GM08714 (cell line): Measurements from ENCODE around the gene HIPK2.

Experiments used
- H3K4me3 ChIP-seq: fragments of 200-500 bp; sonication (Bioruptor generic); 2 replicates; pipeline ENCODE4 v1.5.1; 2014; ENCODE audit warnings: mild to moderate bottlenecking, low read length, inconsistent platforms
- ZNF274 ChIP-seq: IDR thresholded peaks from 2 replicates; pipeline ENCODE4 v1.6.1; 2012; ENCODE audit warnings: mild to moderate bottlenecking, low read depth, low read length

Gene HIPK2

GRCh38 chr7:139523199-139523941 lies 254.4 kb downstream of the HIPK2 start, which contains the start of gene CLEC2L:
CLEC2L (plus strand) TSS chr7:139523685; CDS start chr7:139523928, 243 bp downstream.
- no peak for TF ChIP-seq ZNF274
- H3K4me3 ChIP-seq = no peak within 1 kb of the TSS

DNA sequence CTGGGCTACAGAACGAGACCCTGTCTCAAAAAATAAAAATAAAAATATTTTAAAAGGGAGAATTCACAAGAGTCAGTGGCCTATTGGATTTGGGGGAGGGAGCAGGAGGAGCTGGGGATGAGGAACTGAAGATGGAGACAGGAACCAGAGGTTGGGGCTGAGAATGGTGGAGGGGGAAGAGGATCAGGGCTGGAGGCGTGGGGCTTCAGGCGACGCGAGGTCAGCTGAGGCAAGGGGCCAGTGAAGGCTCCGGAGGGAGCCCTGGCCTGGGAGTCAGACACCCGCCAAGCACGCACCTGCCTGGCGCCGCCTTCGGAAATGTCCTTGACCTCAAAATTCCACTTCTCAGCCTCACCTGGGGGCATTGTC lies 255.0 kb downstream of the HIPK2 start:
- no peak for TF ChIP-seq ZNF274
- H3K4me3 ChIP-seq = no peak overlapping the region

DNA sequence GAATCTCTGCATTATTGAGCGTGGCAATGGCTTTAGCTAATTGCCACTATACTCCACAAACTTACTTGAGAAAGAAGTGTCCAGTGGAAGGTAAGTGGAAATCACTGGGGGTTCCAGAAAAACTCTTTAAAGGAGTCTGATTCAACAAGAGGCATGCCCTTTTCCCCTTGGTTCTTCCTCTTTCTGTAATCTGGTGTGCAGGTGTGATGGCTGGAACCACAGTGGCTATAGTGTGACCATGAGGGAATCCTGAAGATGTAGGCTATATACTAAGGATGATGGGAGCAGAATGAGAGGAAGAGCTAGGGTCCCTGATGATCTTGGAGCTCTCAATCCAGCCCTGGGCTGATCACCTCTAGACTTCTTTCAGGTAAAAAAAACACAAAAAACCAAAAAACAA lies 256.4 kb downstream of the HIPK2 start:
- H3K4me3 ChIP-seq = no peak overlapping the region
- no peak for TF ChIP-seq ZNF274

- H3K4me3 ChIP-seq = no peak overlapping the region
- no peak for TF ChIP-seq ZNF274
Measured at GRCh38 chr7:139515266-139515665, 262.5 kb downstream of the HIPK2 start.
